HUES64 (cell line): ENCODE results near the gene CHCHD5.

Source experiments
- H3K27ac ChIP-seq: 2 replicates; pipeline ENCODE4 v1.7.0; 2013; ENCODE audit warnings: low read depth, low read length, inconsistent platforms
- H3K27me3 ChIP-seq: 2 replicates; pipeline ENCODE4 v1.6.1; 2013; ENCODE audit warnings: mild to moderate bottlenecking, low read length; ENCODE audit not compliant: insufficient read depth
- H3K36me3 ChIP-seq: 2 replicates; pipeline ENCODE4 v1.6.1; 2013; ENCODE audit warnings: mild to moderate bottlenecking, low read length; ENCODE audit not compliant: insufficient read depth
- H3K4me1 ChIP-seq: 2 replicates; pipeline ENCODE4 v1.6.1; 2013; ENCODE audit warnings: mild to moderate bottlenecking, low read length, moderate library complexity; ENCODE audit not compliant: insufficient read depth
- H3K4me3 ChIP-seq: 2 replicates; pipeline ENCODE4 v1.5.1; 2013; ENCODE audit warnings: mild to moderate bottlenecking, low read length, moderate library complexity
- H3K9ac ChIP-seq: 2 replicates; pipeline ENCODE4 v1.6.1; 2013; ENCODE audit warnings: mild to moderate bottlenecking, low read depth, low read length
- H3K9me3 ChIP-seq: 2 replicates; pipeline ENCODE4 v1.6.1; 2013; ENCODE audit warnings: low read depth, low read length; ENCODE audit not compliant: insufficient read depth
- WGBS: fragments of 150-250, 120-280 bp; methylation state at CpG from one replicate; pipeline ENCODE4 v1.1.7; 2013; ENCODE audit warnings: missing lambda C conversion rate; 5-methylcytosine and 5-hydroxymethylcytosine counted together

The CHCHD5 gene

DNA sequence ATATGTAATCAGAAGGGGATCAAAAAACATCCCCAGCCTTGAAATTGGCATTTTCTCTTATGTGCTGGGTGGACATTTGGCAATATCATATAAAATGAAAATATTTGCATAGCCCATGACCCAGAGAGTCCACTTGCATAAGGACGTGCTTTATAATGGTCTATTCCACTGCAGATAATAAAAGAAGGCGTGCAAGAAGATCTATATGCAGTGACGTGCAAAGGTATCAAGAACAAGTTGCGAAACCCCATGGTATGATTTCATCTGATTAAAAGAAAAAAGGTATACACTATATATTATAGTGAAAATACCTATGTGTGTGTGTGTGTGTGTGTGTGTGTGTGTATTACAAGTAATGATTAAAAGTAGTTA is 52.9 kb downstream of the CHCHD5 start:
- no peaks in the 10 kb centered on the region for H3K9me3 ChIP-seq
- 97% methylated on average over 3 of the region's 4 CpGs for WGBS
- no peaks in the 10 kb centered on the region for H3K36me3 ChIP-seq
- no peak overlapping the region for H3K27ac ChIP-seq
- peaks cover 14% of the 10 kb centered on the region; the same call in 1 of the 2 replicates for H3K4me1 ChIP-seq
- H3K27me3 ChIP-seq = no peaks in the 10 kb centered on the region
- no peak overlapping the region for H3K9ac ChIP-seq
- H3K4me3 ChIP-seq = no peak overlapping the region
